IPS-NIHi7 (cell line): Measurements from ENCODE around the gene DCAF15.
A peak's percentile ranks its signal among the peaks of the same experiment; 100 is the strongest.

ENCODE experiments used
- DNase-seq: peaks from one replicate; pipeline ENCODE4 v3.0.0; 2012; ENCODE audit warnings: mixed read lengths; ENCODE audit errors: extremely low spot score

The DCAF15 gene

DNA sequence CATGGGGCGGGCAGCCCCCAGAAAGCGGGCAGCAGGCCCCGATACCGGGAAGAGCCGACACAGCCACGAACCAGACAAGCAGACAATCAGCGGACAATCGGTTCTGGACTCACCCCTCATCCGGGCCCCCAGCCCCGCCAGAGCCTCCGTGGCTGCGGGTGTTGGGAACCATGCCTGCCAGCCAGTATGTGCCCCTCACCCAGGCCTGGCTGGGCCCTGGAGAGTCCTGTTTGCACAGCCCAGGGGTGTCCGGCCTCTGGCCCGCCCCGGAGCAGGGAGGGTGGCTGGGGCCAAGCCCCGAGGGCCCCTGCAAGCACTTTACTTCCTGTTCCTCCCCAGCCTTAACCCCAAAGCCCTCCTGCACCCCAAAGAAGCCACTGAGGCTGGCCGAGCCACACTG is 21.9 kb upstream of the DCAF15 start:
- DNase-seq, result peak; percentile 5

GRCh38 chr19:13931391-13932148 is 20.7 kb upstream of the DCAF15 start:
- no peak for DNase-seq

DNA sequence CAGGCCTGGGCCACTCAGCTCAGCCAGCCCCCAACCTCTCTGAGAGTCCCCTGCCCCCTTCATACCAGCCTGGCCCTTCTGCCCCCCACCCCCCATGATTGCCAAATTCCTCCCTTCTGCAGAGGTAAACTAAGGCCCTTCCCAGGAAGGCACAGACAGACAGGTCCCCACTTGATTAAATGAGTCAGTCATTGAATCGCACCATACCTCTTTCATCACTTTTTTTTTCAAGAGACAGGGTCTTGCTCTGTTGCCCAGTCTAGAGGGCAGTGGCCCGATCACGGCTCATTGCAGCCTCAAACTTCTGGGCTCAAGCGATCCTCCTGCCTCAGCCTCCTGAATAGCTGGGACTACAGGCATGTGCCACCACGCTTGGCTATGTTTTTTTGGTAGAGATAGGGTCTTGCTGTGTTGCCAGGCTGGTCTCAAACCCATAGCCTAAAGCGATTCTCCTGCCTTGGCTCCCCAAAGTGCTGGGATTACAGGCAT is 20.1 kb upstream of the DCAF15 start:
- peak; percentile 5 for DNase-seq

GRCh38 chr19:13932911-13933393 is 19.4 kb upstream of the DCAF15 start:
- no peak for DNase-seq

DNA sequence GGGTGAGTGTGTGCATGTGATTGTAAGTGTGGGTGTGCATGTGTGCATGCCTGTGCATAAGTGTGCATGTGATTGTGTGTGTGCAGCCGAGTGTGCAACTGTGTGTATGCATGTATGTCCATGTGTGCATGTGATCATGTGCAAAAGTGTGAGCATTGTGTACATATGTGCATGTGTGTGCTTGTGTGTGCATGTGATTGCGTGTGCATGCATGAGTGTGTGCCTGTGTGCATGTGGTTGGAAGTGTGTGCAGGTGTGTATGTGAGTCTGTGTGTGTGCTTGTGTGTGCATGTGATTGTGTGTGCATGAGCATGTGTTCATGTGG is 17.6 kb upstream of the DCAF15 start:
- no peak for DNase-seq

DNA sequence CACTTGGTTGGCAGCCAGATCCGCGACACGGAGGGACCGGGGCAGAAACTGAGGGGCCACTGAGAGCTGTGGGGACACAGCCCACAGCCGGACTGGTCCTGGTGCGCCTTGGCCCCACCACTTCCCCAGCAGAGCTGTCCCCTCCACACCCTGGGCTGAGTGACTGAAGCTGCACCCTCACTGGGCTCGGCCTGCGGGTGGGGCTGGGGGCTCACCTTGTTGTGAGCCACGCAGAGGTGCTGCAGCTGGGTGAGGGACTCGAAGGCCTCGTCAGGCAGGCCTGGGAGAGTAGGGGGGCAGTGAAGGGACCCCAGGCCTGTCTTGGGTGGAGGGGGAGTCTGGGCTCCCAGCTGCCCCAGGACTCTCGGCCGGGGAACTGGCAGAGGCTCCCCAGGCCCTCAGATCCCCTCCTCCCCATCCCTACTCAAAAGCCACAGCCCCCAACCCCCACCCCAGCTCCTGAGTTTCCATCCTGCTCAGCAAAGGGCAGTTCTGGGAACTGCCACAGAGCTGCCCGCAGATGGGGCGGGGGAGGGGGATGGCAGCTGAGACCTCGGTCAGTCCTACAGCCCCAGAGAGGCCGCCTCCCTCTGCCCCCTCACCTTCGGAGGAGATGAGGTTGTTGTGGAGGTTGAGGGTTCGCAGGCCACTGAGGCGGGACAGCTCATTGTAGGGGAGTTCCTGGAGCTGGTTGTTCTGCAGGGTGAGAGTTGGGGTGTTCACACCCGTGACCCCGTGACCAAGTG is 16.4 kb upstream of the DCAF15 start:
- DNase-seq, result peak; percentile 75

GRCh38 chr19:13937479-13938300 is 14.6 kb upstream of the DCAF15 start:
- no peak for DNase-seq

- no peak for DNase-seq
Observed at GRCh38 chr19:13938301-13939064, 13.8 kb upstream of the DCAF15 start, which contains the start of gene PODNL1. Gene PODNL1, minus strand, starts transcription at chr19:13938417. Its CDS starts 236 bp downstream, at chr19:13938181.

GRCh38 chr19:13942023-13942684 is 10.2 kb upstream of the DCAF15 start:
- DNase-seq, result no peak

GRCh38 chr19:13946414-13946813 is 5.9 kb upstream of the DCAF15 start:
- no peak for DNase-seq

GRCh38 chr19:13951043-13951442 is 1.3 kb upstream of the DCAF15 start:
- DNase-seq, result no peak

DNA sequence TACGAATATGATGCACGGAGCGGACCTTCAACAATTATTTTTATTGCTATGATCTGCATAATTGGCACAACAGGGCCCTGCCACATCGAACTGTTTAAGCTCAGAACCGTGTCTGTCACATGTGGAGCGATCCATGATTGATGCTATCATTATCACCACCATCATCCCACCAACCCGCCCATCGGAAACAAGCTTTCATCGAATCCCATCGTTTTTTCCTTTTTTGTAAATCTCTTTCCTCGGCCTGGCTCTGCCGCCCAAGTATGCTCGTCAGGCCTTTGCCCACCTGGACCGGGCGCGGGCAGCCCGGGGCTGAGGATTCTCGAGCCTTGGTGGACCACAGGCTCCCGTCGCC is 533 bp upstream of the DCAF15 start:
- no peak for DNase-seq

DNA sequence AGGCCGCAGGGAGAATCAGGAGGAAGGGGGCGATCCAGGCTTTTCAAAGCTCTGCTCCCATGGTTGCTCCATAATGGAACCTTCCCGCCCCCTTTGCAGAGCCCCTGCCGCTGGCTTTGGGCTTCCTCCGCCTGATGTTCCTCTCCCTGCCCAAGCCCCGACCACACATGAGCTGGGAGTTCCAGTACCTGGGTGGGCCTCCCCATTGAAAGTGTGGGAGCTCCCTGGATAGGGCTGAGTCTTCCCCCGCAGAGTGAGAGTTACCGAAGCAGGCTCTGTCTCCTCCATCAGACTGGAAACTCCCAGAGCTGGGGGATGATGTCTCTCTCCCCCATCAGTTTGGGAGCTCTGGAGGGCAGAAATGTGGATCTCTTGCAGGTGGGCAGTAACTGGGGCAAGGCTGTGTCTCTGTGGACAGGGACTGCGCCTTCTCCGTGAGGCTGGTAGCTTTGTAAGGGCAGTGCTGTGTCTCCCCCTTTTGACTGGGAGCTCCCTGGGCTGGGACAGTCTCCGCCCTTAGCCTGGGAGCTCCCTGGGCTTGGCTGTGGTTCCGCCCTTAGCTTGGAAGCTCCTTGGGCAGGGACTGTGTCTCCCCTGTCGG is 722 bp downstream of the DCAF15 start:
- no peak for DNase-seq

- DNase-seq, result no peak
Observed at GRCh38 chr19:13954185-13954584, 1.9 kb downstream of the DCAF15 start.

GRCh38 chr19:13955662-13956364 is 3.5 kb downstream of the DCAF15 start:
- no peak for DNase-seq

- no peak for DNase-seq
Observed at GRCh38 chr19:13956365-13956744, 4.0 kb downstream of the DCAF15 start.

DNA sequence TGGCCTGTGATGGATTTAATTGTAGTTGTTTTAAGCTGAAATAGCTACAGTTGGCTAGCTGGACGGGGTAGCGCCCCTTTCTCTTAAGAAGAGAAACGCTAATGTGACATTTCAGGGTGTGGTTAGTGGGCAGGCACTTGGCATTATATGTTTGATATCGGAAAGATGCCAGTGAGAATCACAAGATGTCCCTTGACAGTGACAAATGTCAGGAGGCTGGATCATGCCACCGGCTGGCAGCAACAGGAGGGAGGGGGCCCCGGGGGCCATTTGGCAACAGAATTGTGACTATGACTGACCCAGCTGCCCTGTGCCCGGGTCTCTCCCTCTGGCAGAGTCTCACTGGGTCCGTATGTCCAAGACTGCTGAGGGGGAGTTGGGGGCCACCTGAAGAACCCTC is 4.7 kb downstream of the DCAF15 start:
- DNase-seq, result no peak

DNA sequence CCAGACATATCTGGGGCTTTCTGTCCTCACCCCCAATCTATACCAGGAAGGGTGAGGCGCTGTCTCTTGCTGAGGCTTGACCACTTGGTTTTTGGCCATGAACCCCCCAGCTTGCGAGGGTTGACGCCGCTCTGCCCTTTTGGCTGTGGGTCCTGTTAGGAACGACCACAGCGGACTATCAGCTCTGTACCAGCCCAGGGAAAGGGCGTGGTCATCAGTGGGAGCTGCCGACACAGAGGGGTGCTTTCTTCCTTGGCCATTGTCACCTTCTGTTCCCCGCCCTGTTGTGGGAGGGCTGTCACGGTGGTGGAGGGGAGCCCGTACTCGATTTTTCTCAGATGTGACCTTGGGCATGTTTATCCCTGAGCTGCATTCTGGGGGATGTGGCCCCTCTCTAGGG is 5.7 kb downstream of the DCAF15 start:
- no peak for DNase-seq

- DNase-seq, result no peak
Observed at GRCh38 chr19:13959141-13959961, 7.0 kb downstream of the DCAF15 start.
